Large intestine (tissue), 12 donors: ENCODE results near the gene KHSRP. TPM values are rescaled to one million over a fixed set of nuclear protein-coding genes. Genes with fewer than 3 reads are reported as not detected.

Source experiments
- DNase-seq, 2 donors: peaks; one replicate each; pipeline versions ENCODE4 v3.0.0 to v3.0.0-alpha.2; 2013
- H3K27ac ChIP-seq: one replicate; pipeline ENCODE4 v1.5.1; 2013; ENCODE audit warnings: low read length
- H3K27me3 ChIP-seq: 2 replicates; pipeline ENCODE4 v1.6.1; 2013; ENCODE audit warnings: low read length; ENCODE audit not compliant: control insufficient read depth, insufficient read depth
- H3K36me3 ChIP-seq: 2 replicates; pipeline ENCODE4 v1.6.1; 2013; ENCODE audit warnings: low read length; ENCODE audit not compliant: control insufficient read depth, insufficient read depth
- H3K4me1 ChIP-seq: one replicate; pipeline ENCODE4 v1.6.1; 2013; ENCODE audit warnings: low read length; ENCODE audit not compliant: control insufficient read depth, insufficient read depth
- H3K4me3 ChIP-seq: one replicate; pipeline ENCODE4 v1.5.1; 2013; ENCODE audit warnings: low read length
- H3K9me3 ChIP-seq: one replicate; pipeline ENCODE4 v1.6.1; 2013; ENCODE audit warnings: mild to moderate bottlenecking, low read depth, low read length, moderate library complexity; ENCODE audit not compliant: control insufficient read depth
- WGBS: methylation state at CpG from one replicate; pipeline ENCODE4 v1.1.5; 2013; ENCODE audit warnings: low lambda C conversion rate; ENCODE audit not compliant: insufficient coverage; 5-methylcytosine and 5-hydroxymethylcytosine counted together
- long read RNA-seq, 11 donors: transcript quantifications; one replicate each; lab custom pipeline, GENCODE V29; 2026
- polyA plus RNA-seq: library from polyadenylated mRNA; unstranded; fragments of 120-200 nt; gene quantifications from one replicate; pipeline ENCODE4 v1.2.1, GENCODE V29; 2013

The KHSRP gene, protein sequence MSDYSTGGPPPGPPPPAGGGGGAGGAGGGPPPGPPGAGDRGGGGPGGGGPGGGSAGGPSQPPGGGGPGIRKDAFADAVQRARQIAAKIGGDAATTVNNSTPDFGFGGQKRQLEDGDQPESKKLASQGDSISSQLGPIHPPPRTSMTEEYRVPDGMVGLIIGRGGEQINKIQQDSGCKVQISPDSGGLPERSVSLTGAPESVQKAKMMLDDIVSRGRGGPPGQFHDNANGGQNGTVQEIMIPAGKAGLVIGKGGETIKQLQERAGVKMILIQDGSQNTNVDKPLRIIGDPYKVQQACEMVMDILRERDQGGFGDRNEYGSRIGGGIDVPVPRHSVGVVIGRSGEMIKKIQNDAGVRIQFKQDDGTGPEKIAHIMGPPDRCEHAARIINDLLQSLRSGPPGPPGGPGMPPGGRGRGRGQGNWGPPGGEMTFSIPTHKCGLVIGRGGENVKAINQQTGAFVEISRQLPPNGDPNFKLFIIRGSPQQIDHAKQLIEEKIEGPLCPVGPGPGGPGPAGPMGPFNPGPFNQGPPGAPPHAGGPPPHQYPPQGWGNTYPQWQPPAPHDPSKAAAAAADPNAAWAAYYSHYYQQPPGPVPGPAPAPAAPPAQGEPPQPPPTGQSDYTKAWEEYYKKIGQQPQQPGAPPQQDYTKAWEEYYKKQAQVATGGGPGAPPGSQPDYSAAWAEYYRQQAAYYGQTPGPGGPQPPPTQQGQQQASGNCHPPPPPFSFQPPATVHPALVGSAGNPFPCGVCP
- 238 TPM for polyA plus RNA-seq
- long read RNA-seq, donor 1, partial matches to known transcripts, result 7 of 11 reads
- long read RNA-seq, donor 1, other reads (novel, unspliced or antisense), result 0 of 11 reads
- long read RNA-seq, donor 2, partial matches to known transcripts, result 28 of 33 reads
- long read RNA-seq, donor 2, other reads (novel, unspliced or antisense), result 0 of 33 reads
- long read RNA-seq, donor 3, result 0 reads
- long read RNA-seq, donor 4, partial matches to known transcripts, result 0 of 2 reads
- long read RNA-seq, donor 4, other reads (novel, unspliced or antisense), result 0 of 2 reads
- long read RNA-seq, donor 5, partial matches to known transcripts, result 0 of 1 reads
- long read RNA-seq, donor 5, other reads (novel, unspliced or antisense), result 0 of 1 reads
- long read RNA-seq, donor 6, transcript KHSRP-212 (3 exons, 851 nt), result major isoform, 14 of 49 reads
- long read RNA-seq, donor 6, transcript KHSRP-211 (2 exons, 428 nt), result minor isoform, 5 of 49 reads
- long read RNA-seq, donor 6, partial matches to known transcripts, result 27 of 49 reads
- long read RNA-seq, donor 6, other reads (novel, unspliced or antisense), result 0 of 49 reads
- long read RNA-seq, donor 7, partial matches to known transcripts, result 6 of 11 reads
- long read RNA-seq, donor 7, other reads (novel, unspliced or antisense), result 0 of 11 reads
- long read RNA-seq, donor 8, transcript KHSRP-212 (3 exons, 851 nt), result major isoform, 10 of 31 reads
- long read RNA-seq, donor 8, partial matches to known transcripts, result 16 of 31 reads
- long read RNA-seq, donor 8, other reads (novel, unspliced or antisense), result 0 of 31 reads
- long read RNA-seq, donor 9, transcript KHSRP-212 (3 exons, 851 nt), result major isoform, 5 of 10 reads
- long read RNA-seq, donor 9, partial matches to known transcripts, result 5 of 10 reads
- long read RNA-seq, donor 9, other reads (novel, unspliced or antisense), result 0 of 10 reads
- long read RNA-seq, donor 10, transcript KHSRP-212 (3 exons, 851 nt), result major isoform, 7 of 20 reads
- long read RNA-seq, donor 10, partial matches to known transcripts, result 9 of 20 reads
- long read RNA-seq, donor 10, other reads (novel, unspliced or antisense), result 0 of 20 reads
- long read RNA-seq, donor 11, transcript KHSRP-212 (3 exons, 851 nt), result major isoform, 8 of 17 reads
- long read RNA-seq, donor 11, partial matches to known transcripts, result 6 of 17 reads
- long read RNA-seq, donor 11, other reads (novel, unspliced or antisense), result 0 of 17 reads

DNA sequence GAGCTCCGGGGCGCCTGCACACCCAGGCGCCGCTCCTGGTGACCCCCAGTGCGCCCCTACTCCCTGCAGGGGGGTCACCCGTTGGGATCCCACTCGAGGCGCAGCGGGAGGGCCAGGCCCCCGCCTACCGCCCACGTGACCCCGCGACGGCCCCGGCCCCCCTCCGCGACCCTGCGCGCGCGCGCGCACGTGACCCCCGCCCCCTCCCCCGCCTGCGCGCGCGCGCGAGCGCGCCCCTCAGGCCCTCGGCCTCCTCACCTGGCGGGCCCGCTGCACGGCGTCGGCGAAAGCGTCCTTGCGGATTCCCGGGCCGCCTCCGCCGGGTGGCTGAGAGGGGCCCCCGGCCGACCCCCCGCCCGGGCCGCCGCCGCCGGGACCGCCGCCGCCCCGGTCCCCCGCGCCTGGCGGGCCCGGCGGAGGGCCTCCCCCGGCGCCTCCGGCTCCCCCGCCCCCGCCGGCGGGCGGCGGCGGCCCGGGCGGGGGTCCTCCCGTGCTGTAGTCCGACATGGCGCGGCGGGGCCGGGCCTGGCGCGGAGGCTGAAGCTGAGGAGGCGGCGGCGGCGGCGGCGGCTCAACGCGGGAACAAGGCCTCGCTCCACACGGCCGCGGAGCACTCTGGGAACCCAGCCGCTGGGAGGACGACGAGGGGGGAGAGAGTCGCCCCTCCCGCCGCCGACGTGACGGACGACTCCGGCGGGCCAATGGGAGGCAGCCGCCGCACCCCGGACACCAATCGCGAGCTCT is at the start of gene KHSRP:
TSS of gene KHSRP (minus strand) at position 617 of the 744 bp plus-strand sequence. CDS start at position 507, 110 bp downstream.
- Histone ChIP-seq H3K27ac (peak within 1 kb of the TSS; percentile 55), H3K4me1 (peaks cover 12% of the 10 kb centered on the region), H3K4me3 (peak within 1 kb of the TSS; percentile 83), H3K27me3 (peaks cover 1% of the 10 kb centered on the region), H3K36me3 (peaks cover 32% of the 10 kb centered on the region), H3K9me3 (peaks cover 8% of the 10 kb centered on the region)
- WGBS, result no CpG with 5 or more reads among the region's 114 CpGs
- DNase-seq, result no peak

DNA sequence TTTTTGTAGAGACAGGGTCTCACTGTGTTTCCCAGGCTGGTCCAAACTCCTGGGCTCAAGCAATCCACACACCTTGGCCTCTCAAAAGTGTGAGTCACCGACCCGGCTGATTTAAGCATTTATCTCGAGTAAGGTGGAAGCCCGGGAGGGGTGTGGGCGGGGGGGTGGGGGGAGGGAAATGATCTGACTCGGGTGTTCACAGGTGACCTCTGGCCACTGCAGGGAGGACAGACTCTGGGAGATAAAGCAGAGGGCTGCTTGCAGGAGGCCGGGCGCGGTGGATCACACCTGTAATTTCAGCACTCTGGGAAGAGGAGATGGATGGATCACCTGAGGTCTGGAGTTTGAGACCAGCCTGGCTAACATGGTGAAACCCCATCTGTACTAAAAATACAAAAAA is 49.0 kb upstream of the KHSRP start:
- H3K36me3 ChIP-seq, result no peaks in the 10 kb centered on the region
- H3K27ac ChIP-seq, result no peak overlapping the region
- peaks cover 25% of the 10 kb centered on the region for H3K4me1 ChIP-seq
- no CpG with 5 or more reads among the region's 9 CpGs for WGBS
- no peak overlapping the region for H3K4me3 ChIP-seq
- peaks cover 15% of the 10 kb centered on the region for H3K27me3 ChIP-seq
- H3K9me3 ChIP-seq, result no peaks in the 10 kb centered on the region
- DNase-seq, result peak; percentile 54 to 73

DNA sequence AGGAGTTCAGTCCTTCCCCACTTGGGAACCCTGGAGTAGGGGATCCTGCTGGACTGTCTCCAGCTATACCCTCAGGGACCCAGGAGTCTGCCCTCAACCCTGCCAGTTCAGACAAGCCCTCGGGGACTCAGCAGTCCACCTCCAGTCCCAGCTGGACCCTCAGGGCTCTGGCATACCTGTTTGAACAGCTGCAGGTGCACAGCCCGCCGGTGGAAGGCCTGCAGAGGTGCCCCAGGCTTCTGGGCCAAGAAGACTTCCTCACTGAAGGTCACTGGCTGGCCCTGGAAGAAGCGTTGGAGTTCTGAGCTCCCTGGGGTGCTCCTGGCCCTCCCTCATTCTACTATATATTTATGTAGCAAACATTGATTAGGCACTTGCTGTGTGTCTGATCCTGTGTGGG is 48.1 kb upstream of the KHSRP start:
- peaks cover 25% of the 10 kb centered on the region for H3K4me1 ChIP-seq
- no CpG with 5 or more reads among the region's 4 CpGs for WGBS
- no peak overlapping the region for H3K4me3 ChIP-seq
- H3K36me3 ChIP-seq, result peaks cover 6% of the 10 kb centered on the region
- DNase-seq, result no peak
- H3K27ac ChIP-seq, result no peak overlapping the region
- no peaks in the 10 kb centered on the region for H3K9me3 ChIP-seq
- H3K27me3 ChIP-seq, result peaks cover 15% of the 10 kb centered on the region

DNA sequence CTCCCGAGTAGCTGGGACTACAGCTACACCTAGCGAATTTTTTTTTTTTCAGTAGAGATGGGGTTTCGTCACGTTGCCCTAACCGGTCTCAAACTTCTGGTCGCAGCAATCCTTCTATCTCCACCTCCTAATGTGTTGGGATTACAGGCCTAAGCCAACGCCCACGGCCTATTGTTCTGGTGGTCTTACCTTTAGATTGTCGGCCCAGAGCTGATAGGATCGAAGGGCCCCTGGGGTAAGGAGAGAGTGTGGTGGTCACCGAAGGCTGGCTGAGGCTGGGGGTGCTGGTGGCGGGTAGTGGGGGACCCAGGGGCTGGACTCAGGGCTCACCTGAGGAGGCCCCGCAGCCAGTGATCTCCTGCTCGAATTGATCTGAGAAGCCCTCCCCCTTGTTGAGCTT is 46.5 kb upstream of the KHSRP start:
- H3K4me3 ChIP-seq, result no peak overlapping the region
- DNase-seq, result no peak
- peaks cover 6% of the 10 kb centered on the region for H3K27me3 ChIP-seq
- no CpG with 5 or more reads among the region's 14 CpGs for WGBS
- peaks cover 18% of the 10 kb centered on the region for H3K36me3 ChIP-seq
- peaks cover 15% of the 10 kb centered on the region for H3K4me1 ChIP-seq
- no peaks in the 10 kb centered on the region for H3K9me3 ChIP-seq
- no peak overlapping the region for H3K27ac ChIP-seq

DNA sequence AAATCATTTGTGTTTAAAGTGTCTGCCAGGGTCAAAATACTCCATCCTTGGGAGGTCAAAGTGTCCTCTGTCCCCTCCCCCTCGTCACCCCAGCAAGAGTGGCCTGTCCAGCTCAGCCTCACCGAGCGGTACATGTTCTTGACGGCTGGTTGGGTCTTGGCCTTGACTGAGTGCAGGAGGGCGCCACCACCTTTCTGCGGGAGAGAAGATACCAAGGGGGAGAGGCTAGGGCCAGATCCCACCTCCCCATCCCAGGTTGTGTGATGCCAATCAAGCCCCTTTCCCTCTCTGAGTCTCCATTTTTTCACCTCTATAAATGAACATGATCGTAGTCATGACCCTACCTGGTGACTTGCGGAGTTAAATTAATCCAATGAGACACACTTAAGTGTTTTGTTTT is 45.6 kb upstream of the KHSRP start:
- Histone ChIP-seq H3K4me1 (peaks cover 18% of the 10 kb centered on the region), H3K9me3 (no peaks in the 10 kb centered on the region), H3K27ac (no peak overlapping the region), H3K4me3 (no peak overlapping the region), H3K36me3 (peaks cover 18% of the 10 kb centered on the region), H3K27me3 (no peaks in the 10 kb centered on the region)
- WGBS, result 100% methylated on average over 2 of the region's 8 CpGs
- no peak for DNase-seq

DNA sequence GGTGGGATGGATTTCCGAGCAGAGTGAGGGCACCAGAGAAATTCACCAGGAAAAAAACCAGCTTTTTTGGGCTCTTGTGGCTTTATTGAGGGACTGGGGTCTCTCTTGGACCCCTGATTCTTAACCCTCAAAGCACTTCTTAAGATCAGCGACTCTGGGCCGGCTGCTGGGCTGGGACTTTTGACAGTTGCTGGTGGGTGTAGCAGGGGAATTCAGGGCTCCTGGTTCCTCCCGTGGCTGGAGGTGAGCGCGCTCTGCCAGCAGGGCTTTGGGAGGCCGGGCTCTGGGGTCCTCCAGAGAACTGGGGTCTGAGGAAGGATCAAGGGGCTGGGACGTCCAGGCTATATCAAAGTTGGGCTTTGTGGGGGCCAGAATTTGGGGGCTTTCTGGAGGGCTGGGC is 42.8 kb upstream of the KHSRP start:
- Histone ChIP-seq H3K9me3 (no peaks in the 10 kb centered on the region), H3K36me3 (peaks cover 18% of the 10 kb centered on the region), H3K27ac (no peak overlapping the region), H3K27me3 (peaks cover 11% of the 10 kb centered on the region), H3K4me1 (peaks cover 8% of the 10 kb centered on the region), H3K4me3 (no peak overlapping the region)
- no peak for DNase-seq
- no CpG with 5 or more reads among the region's 8 CpGs for WGBS

DNA sequence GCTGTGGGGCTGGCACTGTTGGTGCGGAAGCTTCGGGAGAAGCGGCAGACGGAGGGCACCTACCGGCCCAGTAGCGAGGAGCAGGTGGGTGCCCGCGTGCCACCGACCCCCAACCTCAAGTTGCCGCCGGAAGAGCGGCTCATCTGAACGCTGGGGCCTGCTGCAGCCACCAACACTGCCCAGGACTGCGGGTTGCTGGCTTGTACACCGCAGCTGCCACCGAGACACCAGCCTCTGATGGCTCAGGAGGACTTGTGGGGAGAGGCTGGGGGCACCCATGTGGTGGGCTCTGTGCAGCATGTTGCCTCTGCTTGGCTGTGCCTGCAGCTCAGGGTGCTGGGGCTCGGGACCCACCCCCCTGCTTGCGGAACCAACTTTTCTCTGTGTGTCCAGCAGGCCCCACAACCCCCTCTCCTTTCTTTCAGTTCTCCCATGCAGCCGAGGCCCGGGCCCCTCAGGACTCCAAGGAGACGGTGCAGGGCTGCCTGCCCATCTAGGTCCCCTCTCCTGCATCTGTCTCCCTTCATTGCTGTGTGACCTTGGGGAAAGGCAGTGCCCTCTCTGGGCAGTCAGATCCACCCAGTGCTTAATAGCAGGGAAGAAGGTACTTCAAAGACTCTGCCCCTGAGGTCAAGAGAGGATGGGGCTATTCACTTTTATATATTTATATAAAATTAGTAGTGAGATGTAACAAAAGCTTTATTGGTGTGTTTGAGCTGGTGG is 42.1 kb upstream of the KHSRP start:
- peaks cover 18% of the 10 kb centered on the region for H3K36me3 ChIP-seq
- H3K4me3 ChIP-seq, result no peak overlapping the region
- peaks cover 11% of the 10 kb centered on the region for H3K27me3 ChIP-seq
- DNase-seq, result no peak
- H3K4me1 ChIP-seq, result peaks cover 8% of the 10 kb centered on the region
- H3K27ac ChIP-seq, result no peak overlapping the region
- H3K9me3 ChIP-seq, result no peaks in the 10 kb centered on the region
- no CpG with 5 or more reads among the region's 21 CpGs for WGBS

DNA sequence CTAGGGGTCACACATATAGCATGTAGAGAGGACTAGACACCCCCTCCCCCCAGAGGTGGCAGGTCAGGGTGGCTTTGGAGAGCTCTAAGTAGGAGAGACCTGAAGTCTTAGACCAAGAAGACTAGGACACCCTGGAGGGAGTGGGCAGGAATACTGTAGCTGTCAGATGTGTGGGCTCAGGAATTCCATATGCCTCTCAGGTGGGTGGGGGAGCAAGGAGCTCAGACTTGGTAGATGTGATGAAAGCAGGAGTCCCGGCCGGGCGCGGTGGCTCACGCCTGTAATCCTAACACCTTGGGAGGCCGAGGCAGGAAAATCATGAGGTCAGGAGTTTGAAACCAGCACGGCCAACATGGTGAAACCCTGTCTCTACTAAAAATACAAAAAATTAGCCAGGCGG is 41.1 kb upstream of the KHSRP start:
- 100% methylated on average over 1 of the region's 8 CpGs for WGBS
- no peak for DNase-seq
- peaks cover 8% of the 10 kb centered on the region for H3K4me1 ChIP-seq
- H3K36me3 ChIP-seq, result peaks cover 18% of the 10 kb centered on the region
- no peak overlapping the region for H3K4me3 ChIP-seq
- H3K27me3 ChIP-seq, result peaks cover 11% of the 10 kb centered on the region
- H3K27ac ChIP-seq, result no peak overlapping the region
- H3K9me3 ChIP-seq, result no peaks in the 10 kb centered on the region
